ENCODE results near the gene KIF2C.
"Not testable (repeated sequence)": the region's sequence is repeated elsewhere in the genome, so short reads cannot be mapped to it uniquely, and the experiment has no call there.

Gene KIF2C

DNA sequence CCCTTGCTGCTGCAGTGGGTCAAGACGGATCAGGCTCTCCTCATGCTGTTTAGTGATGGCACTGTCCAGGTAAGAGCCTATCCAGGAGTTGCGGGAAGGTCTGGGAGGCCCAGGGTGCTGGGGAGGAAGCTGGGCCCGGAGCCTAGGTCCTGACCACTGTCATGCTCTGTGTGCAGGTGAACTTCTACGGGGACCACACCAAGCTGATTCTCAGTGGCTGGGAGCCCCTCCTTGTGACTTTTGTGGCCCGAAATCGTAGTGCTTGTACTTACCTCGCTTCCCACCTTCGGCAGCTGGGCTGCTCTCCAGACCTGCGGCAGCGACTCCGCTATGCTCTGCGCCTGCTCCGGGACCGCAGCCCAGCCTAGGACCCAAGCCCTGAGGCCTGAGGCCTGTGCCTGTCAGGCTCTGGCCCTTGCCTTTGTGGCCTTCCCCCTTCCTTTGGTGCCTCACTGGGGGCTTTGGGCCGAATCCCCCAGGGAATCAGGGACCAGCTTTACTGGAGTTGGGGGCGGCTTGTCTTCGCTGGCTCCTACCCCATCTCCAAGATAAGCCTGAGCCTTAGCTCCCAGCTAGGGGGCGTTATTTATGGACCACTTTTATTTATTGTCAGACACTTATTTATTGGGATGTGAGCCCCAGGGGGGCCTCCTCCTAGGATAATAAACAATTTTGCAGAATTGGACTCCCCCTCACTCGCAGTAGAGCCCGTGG lies 65.8 kb downstream of the KIF2C start:
- peaks cover 8% of the 10 kb centered on the region for H3K27me3 ChIP-seq (ENCODE audit: control insufficient read depth, insufficient read depth, low read length, poor library complexity, severe bottlenecking)
- no peak overlapping the region for H3K4me3 ChIP-seq (ENCODE audit: insufficient read depth, low read depth, low read length)
- WGBS, 2 experiments, result 95% methylated on average over 20 of the region's 20 CpGs
- H3K4me1 ChIP-seq (ENCODE audit: control insufficient read depth, insufficient read depth, low read length), result peaks cover 59% of the 10 kb centered on the region
- no peaks in the 10 kb centered on the region for H3K9me3 ChIP-seq (ENCODE audit: control insufficient read depth, low read length)
- H3K36me3 ChIP-seq (ENCODE audit: control insufficient read depth, insufficient read depth, low read length), result peaks cover 14% of the 10 kb centered on the region
- no peak overlapping the region for H3K27ac ChIP-seq (ENCODE audit: insufficient read depth, low read depth, low read length, poor library complexity, severe bottlenecking)

- Histone ChIP-seq H3K27me3 (ENCODE audit: control insufficient read depth, insufficient read depth, low read length, poor library complexity, severe bottlenecking) (peaks cover under 1% of the 10 kb centered on the region), H3K27ac (ENCODE audit: insufficient read depth, low read depth, low read length, poor library complexity, severe bottlenecking) (no peak overlapping the region), H3K4me1 (ENCODE audit: control insufficient read depth, insufficient read depth, low read length) (peaks cover 59% of the 10 kb centered on the region), H3K36me3 (ENCODE audit: control insufficient read depth, insufficient read depth, low read length) (peaks cover 14% of the 10 kb centered on the region), H3K9me3 (ENCODE audit: control insufficient read depth, low read length) (no peaks in the 10 kb centered on the region), H3K4me3 (ENCODE audit: insufficient read depth, low read depth, low read length) (no peak overlapping the region)
- 96 to 97% methylated on average over 70 of the region's 70 CpGs for WGBS, 2 experiments
These were observed 66.5 kb downstream of the KIF2C start for GRCh38 chr1:44806025-44806703.

DNA sequence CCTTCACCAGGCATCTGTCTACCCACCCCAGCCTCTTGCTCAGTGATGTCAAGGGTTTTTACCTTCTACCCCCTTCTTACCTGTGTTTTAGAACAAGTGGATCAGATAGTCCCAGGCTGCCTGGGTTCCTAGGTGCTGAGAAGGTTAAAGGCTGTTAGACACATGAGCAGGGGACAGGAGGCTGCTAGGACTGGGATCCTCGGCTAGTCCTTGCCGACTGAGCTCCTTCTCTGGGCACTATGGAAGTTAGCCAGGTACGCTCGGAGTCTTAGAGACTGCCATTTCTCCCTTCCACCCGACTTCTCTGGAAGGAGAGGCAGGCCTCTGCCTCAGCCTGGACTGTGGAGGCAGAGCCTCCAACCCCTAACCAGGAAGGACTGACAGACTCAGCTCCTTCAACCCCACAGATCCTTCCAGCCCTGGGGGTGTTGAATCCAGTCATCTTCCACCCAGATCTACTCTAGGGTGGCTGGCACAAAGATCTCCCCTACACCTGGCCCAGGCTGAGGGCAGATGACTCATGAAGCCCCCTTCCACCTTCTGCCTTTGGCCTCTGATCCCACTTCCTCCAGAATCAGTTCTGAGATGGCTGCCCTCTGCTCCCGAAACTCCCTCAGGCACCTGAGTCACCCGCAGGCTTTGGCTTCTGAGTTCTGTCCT lies 67.2 kb downstream of the KIF2C start, which contains the start of gene DYNLT4:
DYNLT4 (minus strand) TSS at position 648 of the 660 bp plus-strand sequence. CDS start 683 bp downstream, outside the sequence.
- peaks cover 14% of the 10 kb centered on the region for H3K36me3 ChIP-seq (ENCODE audit: control insufficient read depth, insufficient read depth, low read length)
- no peaks in the 10 kb centered on the region for H3K9me3 ChIP-seq (ENCODE audit: control insufficient read depth, low read length)
- H3K4me3 ChIP-seq (ENCODE audit: insufficient read depth, low read depth, low read length), result peak within 1 kb of the TSS; percentile 11
- 82 to 86% methylated on average over 7 of the region's 7 CpGs for WGBS, 2 experiments
- H3K27ac ChIP-seq (ENCODE audit: insufficient read depth, low read depth, low read length, poor library complexity, severe bottlenecking), result peak within 1 kb of the TSS; percentile 99
- H3K4me1 ChIP-seq (ENCODE audit: control insufficient read depth, insufficient read depth, low read length), result peaks cover 54% of the 10 kb centered on the region
- no peaks in the 10 kb centered on the region for H3K27me3 ChIP-seq (ENCODE audit: control insufficient read depth, insufficient read depth, low read length, poor library complexity, severe bottlenecking)

DNA sequence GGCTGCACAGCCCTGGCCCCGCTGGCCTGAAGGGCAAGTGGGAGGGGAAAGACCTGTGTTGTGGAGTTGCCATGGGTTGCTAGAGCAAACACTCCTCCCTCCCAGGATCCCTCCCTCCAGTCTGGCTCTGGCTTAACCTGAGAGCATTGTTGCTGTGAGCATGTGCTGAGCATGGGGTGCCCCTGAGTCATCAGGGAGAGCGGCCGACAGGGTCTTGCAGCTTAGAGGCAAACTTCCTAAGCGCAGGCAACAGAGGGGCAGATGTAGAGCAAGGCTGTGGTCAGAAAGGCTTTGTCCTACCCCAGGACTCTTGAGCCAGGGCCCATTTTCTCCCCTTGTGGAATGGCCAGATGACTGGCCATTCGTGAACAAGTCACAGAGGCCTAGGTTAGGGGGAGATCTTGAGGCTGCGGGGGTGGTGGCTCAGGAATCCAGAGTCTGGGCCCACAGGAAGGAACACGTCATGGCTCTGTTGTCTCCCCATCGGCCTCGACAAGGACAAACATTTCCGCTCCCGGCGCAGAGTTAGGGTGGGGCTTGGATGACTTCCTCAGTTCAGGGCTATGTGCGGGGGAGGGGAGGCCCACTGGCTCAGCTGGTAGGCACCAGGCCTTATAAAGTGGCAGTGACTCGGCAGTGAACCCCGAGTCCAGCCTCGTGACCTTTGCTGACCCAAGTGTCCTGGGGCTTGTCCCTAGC lies 67.9 kb downstream of the KIF2C start:
- no peaks in the 10 kb centered on the region for H3K9me3 ChIP-seq (ENCODE audit: control insufficient read depth, low read length)
- peaks cover 14% of the 10 kb centered on the region for H3K36me3 ChIP-seq (ENCODE audit: control insufficient read depth, insufficient read depth, low read length)
- H3K27ac ChIP-seq (ENCODE audit: insufficient read depth, low read depth, low read length, poor library complexity, severe bottlenecking), result peak overlapping the region; percentile 99
- WGBS, 2 experiments, result 53 to 57% methylated on average over 16 of the region's 16 CpGs
- H3K4me3 ChIP-seq (ENCODE audit: insufficient read depth, low read depth, low read length), result peak overlapping the region; percentile 7
- H3K4me1 ChIP-seq (ENCODE audit: control insufficient read depth, insufficient read depth, low read length), result peaks cover 47% of the 10 kb centered on the region
- H3K27me3 ChIP-seq (ENCODE audit: control insufficient read depth, insufficient read depth, low read length, poor library complexity, severe bottlenecking), result no peaks in the 10 kb centered on the region

- peak within 1 kb of the TSS; percentile 99 for H3K27ac ChIP-seq (ENCODE audit: insufficient read depth, low read depth, low read length, poor library complexity, severe bottlenecking)
- H3K27me3 ChIP-seq (ENCODE audit: control insufficient read depth, insufficient read depth, low read length, poor library complexity, severe bottlenecking), result no peaks in the 10 kb centered on the region
- WGBS, 2 experiments, result 33 to 34% methylated on average over 23 of the region's 23 CpGs
- H3K36me3 ChIP-seq (ENCODE audit: control insufficient read depth, insufficient read depth, low read length), result peaks cover 14% of the 10 kb centered on the region
- H3K9me3 ChIP-seq (ENCODE audit: control insufficient read depth, low read length), result no peaks in the 10 kb centered on the region
- peaks cover 45% of the 10 kb centered on the region for H3K4me1 ChIP-seq (ENCODE audit: control insufficient read depth, insufficient read depth, low read length)
- peak within 1 kb of the TSS; percentile 11 for H3K4me3 ChIP-seq (ENCODE audit: insufficient read depth, low read depth, low read length)
These were observed 68.7 kb downstream of the KIF2C start, which contains the start of gene BTBD19 for GRCh38 chr1:44808063-44808937. Gene BTBD19, plus strand, starts transcription at chr1:44808523. Its CDS starts 298 bp downstream, at chr1:44808821.

- Histone ChIP-seq H3K9me3 (ENCODE audit: control insufficient read depth, low read length) (no peaks in the 10 kb centered on the region), H3K36me3 (ENCODE audit: control insufficient read depth, insufficient read depth, low read length) (peaks cover 7% of the 10 kb centered on the region), H3K4me3 (ENCODE audit: insufficient read depth, low read depth, low read length) (peak overlapping the region; percentile 11), H3K4me1 (ENCODE audit: control insufficient read depth, insufficient read depth, low read length) (peaks cover 42% of the 10 kb centered on the region), H3K27ac (ENCODE audit: insufficient read depth, low read depth, low read length, poor library complexity, severe bottlenecking) (peak overlapping the region; percentile 99), H3K27me3 (ENCODE audit: control insufficient read depth, insufficient read depth, low read length, poor library complexity, severe bottlenecking) (no peaks in the 10 kb centered on the region)
- WGBS, 2 experiments, result 66 to 74% methylated on average over 6 of the region's 6 CpGs
These were observed 69.6 kb downstream of the KIF2C start for GRCh38 chr1:44808938-44809917.

GRCh38 chr1:44810101-44810761 lies 70.6 kb downstream of the KIF2C start:
- H3K27me3 ChIP-seq (ENCODE audit: control insufficient read depth, insufficient read depth, low read length, poor library complexity, severe bottlenecking), result no peaks in the 10 kb centered on the region
- peaks cover 42% of the 10 kb centered on the region for H3K4me1 ChIP-seq (ENCODE audit: control insufficient read depth, insufficient read depth, low read length)
- peaks cover 7% of the 10 kb centered on the region for H3K36me3 ChIP-seq (ENCODE audit: control insufficient read depth, insufficient read depth, low read length)
- H3K27ac ChIP-seq (ENCODE audit: insufficient read depth, low read depth, low read length, poor library complexity, severe bottlenecking), result no peak overlapping the region
- H3K4me3 ChIP-seq (ENCODE audit: insufficient read depth, low read depth, low read length), result no peak overlapping the region
- no peaks in the 10 kb centered on the region for H3K9me3 ChIP-seq (ENCODE audit: control insufficient read depth, low read length)
- 91 to 94% methylated on average over 12 of the region's 12 CpGs for WGBS, 2 experiments

DNA sequence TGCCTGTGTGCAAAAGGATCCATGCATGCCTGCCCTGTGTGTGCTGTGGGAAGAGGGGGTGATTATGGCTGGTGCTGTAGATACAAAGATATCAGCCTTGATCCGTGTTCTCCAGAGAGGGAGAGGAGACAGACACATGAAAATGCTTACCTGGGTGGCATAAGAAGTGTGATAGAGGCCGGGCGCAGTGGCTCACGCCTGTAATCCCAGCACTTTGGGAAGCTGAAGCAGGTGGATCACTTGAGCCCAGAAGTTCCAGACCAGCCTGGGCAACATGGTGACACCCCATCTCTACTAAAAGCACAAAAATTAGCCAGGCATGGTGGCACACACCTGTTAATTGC lies 71.1 kb downstream of the KIF2C start:
- H3K4me1 ChIP-seq (ENCODE audit: control insufficient read depth, insufficient read depth, low read length), result peaks cover 42% of the 10 kb centered on the region
- H3K36me3 ChIP-seq (ENCODE audit: control insufficient read depth, insufficient read depth, low read length); H3K9me3 ChIP-seq (ENCODE audit: control insufficient read depth, low read length); H3K4me3 ChIP-seq (ENCODE audit: insufficient read depth, low read depth, low read length); H3K27me3 ChIP-seq (ENCODE audit: control insufficient read depth, insufficient read depth, low read length, poor library complexity, severe bottlenecking); H3K27ac ChIP-seq (ENCODE audit: insufficient read depth, low read depth, low read length, poor library complexity, severe bottlenecking): not testable (repeated sequence)
- 91 to 95% methylated on average over 4 of the region's 4 CpGs for WGBS, 2 experiments
